Neural crest cell (in vitro differentiated cells): ENCODE measurements around the gene SEMA6C. TPM values are rescaled to one million over a fixed set of nuclear protein-coding genes. Genes with fewer than 3 reads are reported as not detected.
A peak's percentile ranks its signal among the peaks of the same experiment; 100 is the strongest.
"Not testable (repeated sequence)": the region's sequence is repeated elsewhere in the genome, so short reads cannot be mapped to it uniquely, and the experiment has no call there.

ENCODE experiments used
- DNase-seq: peaks from one replicate; pipeline ENCODE4 v3.0.0; 2021; ENCODE audit warnings: low read depth, mixed read lengths, low spot score
- H3K27ac Mint-ChIP-seq: one replicate; pipeline ENCODE4 v1.8.0; 2021; ENCODE audit warnings: mild to moderate bottlenecking, mixed read lengths; ENCODE audit not compliant: unreplicated experiment
- H3K27me3 Mint-ChIP-seq: 2 replicates; pipeline ENCODE4 v1.8.0; 2021; ENCODE audit warnings: low read depth, mild to moderate bottlenecking, mixed read lengths
- H3K36me3 Mint-ChIP-seq: 2 replicates; pipeline ENCODE4 v1.8.0; 2021; ENCODE audit warnings: low read depth, mild to moderate bottlenecking, mixed read lengths
- H3K4me1 Mint-ChIP-seq: 2 replicates; pipeline ENCODE4 v1.8.0; 2021; ENCODE audit warnings: mixed read lengths
- H3K4me3 Mint-ChIP-seq: one replicate; pipeline ENCODE4 v1.8.0; 2021; ENCODE audit warnings: mild to moderate bottlenecking, mixed read lengths
- H3K9me3 Mint-ChIP-seq: 2 replicates; pipeline ENCODE4 v1.8.0; 2021; ENCODE audit warnings: mixed read lengths
- total RNA-seq: library from RNA; stranded (reverse); gene quantifications from 2 replicates; pipeline ENCODE4 v1.2.1, GENCODE V29; 2021
- TF ChIP-seq, protein P1 (sequence below): fragments of 200-600 bp; sonication (generic); conservative IDR thresholded peaks from 2 replicates; pipeline ENCODE4 v1.5.0; 2021; ENCODE audit warnings: antibody characterized with exemption, mild to moderate bottlenecking

SEMA6C gene
- total RNA-seq, 1 donor from 2014 or later = 30.7 TPM

- H3K9me3 Mint-ChIP-seq = no peaks in the 10 kb centered on the region
- H3K4me3 Mint-ChIP-seq = peak within 1 kb of the TSS; percentile 100
- TF ChIP-seq, protein P1, sequence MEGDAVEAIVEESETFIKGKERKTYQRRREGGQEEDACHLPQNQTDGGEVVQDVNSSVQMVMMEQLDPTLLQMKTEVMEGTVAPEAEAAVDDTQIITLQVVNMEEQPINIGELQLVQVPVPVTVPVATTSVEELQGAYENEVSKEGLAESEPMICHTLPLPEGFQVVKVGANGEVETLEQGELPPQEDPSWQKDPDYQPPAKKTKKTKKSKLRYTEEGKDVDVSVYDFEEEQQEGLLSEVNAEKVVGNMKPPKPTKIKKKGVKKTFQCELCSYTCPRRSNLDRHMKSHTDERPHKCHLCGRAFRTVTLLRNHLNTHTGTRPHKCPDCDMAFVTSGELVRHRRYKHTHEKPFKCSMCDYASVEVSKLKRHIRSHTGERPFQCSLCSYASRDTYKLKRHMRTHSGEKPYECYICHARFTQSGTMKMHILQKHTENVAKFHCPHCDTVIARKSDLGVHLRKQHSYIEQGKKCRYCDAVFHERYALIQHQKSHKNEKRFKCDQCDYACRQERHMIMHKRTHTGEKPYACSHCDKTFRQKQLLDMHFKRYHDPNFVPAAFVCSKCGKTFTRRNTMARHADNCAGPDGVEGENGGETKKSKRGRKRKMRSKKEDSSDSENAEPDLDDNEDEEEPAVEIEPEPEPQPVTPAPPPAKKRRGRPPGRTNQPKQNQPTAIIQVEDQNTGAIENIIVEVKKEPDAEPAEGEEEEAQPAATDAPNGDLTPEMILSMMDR = no peak
- peaks cover 22% of the 10 kb centered on the region for H3K27me3 Mint-ChIP-seq
- DNase-seq = peak; percentile 67
- peak within 1 kb of the TSS; percentile 99 for H3K27ac Mint-ChIP-seq
- H3K4me1 Mint-ChIP-seq = peaks cover 26% of the 10 kb centered on the region
- peaks cover 4% of the 10 kb centered on the region for H3K36me3 Mint-ChIP-seq
Measured at GRCh38 chr1:151189637-151190445, 43.4 kb upstream of the SEMA6C start, which contains the start of gene VPS72. VPS72 (minus strand) TSS chr1:151190197; CDS start chr1:151190121, 76 bp downstream.

DNA sequence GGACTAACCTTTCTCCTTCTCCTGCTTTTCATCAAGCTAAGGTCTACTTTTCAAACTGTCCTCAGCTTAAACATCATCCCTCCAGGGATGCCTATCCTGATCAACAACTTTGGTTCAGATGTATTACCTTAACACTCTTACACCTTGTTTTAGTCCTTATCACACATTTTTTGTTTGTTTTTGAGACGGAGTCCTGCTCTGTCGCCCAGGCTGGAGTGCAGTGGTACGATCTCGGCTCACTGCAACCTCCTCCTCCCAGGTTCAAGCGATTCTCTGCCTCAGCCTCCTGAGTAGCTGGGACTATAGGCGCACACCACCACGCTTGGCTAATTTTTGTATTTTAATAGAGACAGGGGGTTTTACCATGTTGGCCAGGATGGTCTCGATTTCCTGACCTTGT is 42.2 kb upstream of the SEMA6C start:
- H3K27ac Mint-ChIP-seq, DNase-seq, H3K36me3 Mint-ChIP-seq, H3K9me3 Mint-ChIP-seq: not testable (repeated sequence)
- H3K4me3 Mint-ChIP-seq = peak overlapping the region; percentile 100
- peaks cover 16% of the 10 kb centered on the region for H3K27me3 Mint-ChIP-seq
- peaks cover 26% of the 10 kb centered on the region for H3K4me1 Mint-ChIP-seq

- DNase-seq = no peak
- Mint-ChIP-seq H3K27me3 (peaks cover 6% of the 10 kb centered on the region), H3K9me3 (no peaks in the 10 kb centered on the region), H3K4me3 (peak overlapping the region; percentile 61), H3K4me1 (peaks cover 26% of the 10 kb centered on the region), H3K27ac (no peak overlapping the region), H3K36me3 (peaks cover 16% of the 10 kb centered on the region)
- TF ChIP-seq, protein P1 = no peak
Measured at GRCh38 chr1:151187205-151187604, 40.8 kb upstream of the SEMA6C start.

GRCh38 chr1:151184211-151184610 is 37.8 kb upstream of the SEMA6C start:
- Mint-ChIP-seq H3K27ac (peak overlapping the region; percentile 38), H3K4me3 (no peak overlapping the region), H3K36me3 (peaks cover 26% of the 10 kb centered on the region), H3K4me1 (peaks cover 14% of the 10 kb centered on the region), H3K27me3 (no peaks in the 10 kb centered on the region), H3K9me3 (no peaks in the 10 kb centered on the region)
- no peak for DNase-seq
- TF ChIP-seq, protein P1 = no peak

- DNase-seq = no peak
- peaks cover 21% of the 10 kb centered on the region for H3K36me3 Mint-ChIP-seq
- H3K4me3 Mint-ChIP-seq = no peak overlapping the region
- H3K27me3 Mint-ChIP-seq = no peaks in the 10 kb centered on the region
- no peaks in the 10 kb centered on the region for H3K4me1 Mint-ChIP-seq
- H3K27ac Mint-ChIP-seq = no peak overlapping the region
- H3K9me3 Mint-ChIP-seq = no peaks in the 10 kb centered on the region
- TF ChIP-seq, protein P1 = no peak
Measured at GRCh38 chr1:151176514-151177045, 30.1 kb upstream of the SEMA6C start.

GRCh38 chr1:151175863-151176262 is 29.4 kb upstream of the SEMA6C start, which contains the start of gene TMOD4:
TMOD4 (minus strand) TSS chr1:151175981; CDS start chr1:151174875, 1,106 bp downstream.
- TF ChIP-seq, protein P1 = peak; percentile 58
- Mint-ChIP-seq H3K36me3 (peaks cover 16% of the 10 kb centered on the region), H3K4me1 (no peaks in the 10 kb centered on the region), H3K4me3 (peak within 1 kb of the TSS; percentile 13), H3K27me3 (no peaks in the 10 kb centered on the region), H3K9me3 (no peaks in the 10 kb centered on the region), H3K27ac (no peak within 1 kb of the TSS)
- no peak for DNase-seq
